Activated naive CD4-positive, alpha-beta T cell treated with anti-CD3 and anti-CD28 coated beads for 36 hours (primary cell): Measurements from ENCODE around the gene SCAMP4. TPM values are rescaled to one million over a fixed set of nuclear protein-coding genes. Genes with fewer than 3 reads are reported as not detected.
"Not testable (repeated sequence)": the region's sequence is repeated elsewhere in the genome, so short reads cannot be mapped to it uniquely, and the experiment has no call there.

Experiments
- CTCF ChIA-PET: fragments of 350-600 bp; sonication (Branson Sonifier 250); formaldehyde crosslinking; loops from one replicate; lab custom pipeline; 2021; ENCODE audit warnings: antibody characterized with exemption; lab: Charles Lee
- DNase-seq: peaks from one replicate; pipeline ENCODE4 v3.0.0-alpha.2; 2020
- H3K27ac Mint-ChIP-seq: one replicate; pipeline ENCODE4 v1.8.0; 2021; ENCODE audit warnings: mild to moderate bottlenecking, mixed read lengths
- H3K27me3 Mint-ChIP-seq: one replicate; pipeline ENCODE4 v1.8.0; 2021; ENCODE audit warnings: low read depth, mixed read lengths
- H3K36me3 Mint-ChIP-seq: one replicate; pipeline ENCODE4 v1.8.0; 2021; ENCODE audit warnings: low read depth, mixed read lengths
- H3K4me1 Mint-ChIP-seq: one replicate; pipeline ENCODE4 v1.8.0; 2021; ENCODE audit warnings: low read depth, mixed read lengths
- H3K4me3 Mint-ChIP-seq: one replicate; pipeline ENCODE4 v1.8.0; 2021; ENCODE audit warnings: mild to moderate bottlenecking, moderate library complexity, mixed read lengths
- H3K9me3 Mint-ChIP-seq: one replicate; pipeline ENCODE4 v1.8.0; 2021; ENCODE audit warnings: mixed read lengths
- intact Hi-C: fragments of 100-400 bp; cut with micrococcal nuclease; formaldehyde crosslinking; loops from one replicate; pipeline ENCODE4 v1.15.1; 2023
- total RNA-seq, 2 experiments: library from RNA; stranded (reverse); gene quantifications; one replicate each; pipeline ENCODE4 v1.2.3, GENCODE V29; 2021

SCAMP4 gene
- total RNA-seq, 2 experiments from 2014 or later: 12.1 to 14.5 TPM

DNA sequence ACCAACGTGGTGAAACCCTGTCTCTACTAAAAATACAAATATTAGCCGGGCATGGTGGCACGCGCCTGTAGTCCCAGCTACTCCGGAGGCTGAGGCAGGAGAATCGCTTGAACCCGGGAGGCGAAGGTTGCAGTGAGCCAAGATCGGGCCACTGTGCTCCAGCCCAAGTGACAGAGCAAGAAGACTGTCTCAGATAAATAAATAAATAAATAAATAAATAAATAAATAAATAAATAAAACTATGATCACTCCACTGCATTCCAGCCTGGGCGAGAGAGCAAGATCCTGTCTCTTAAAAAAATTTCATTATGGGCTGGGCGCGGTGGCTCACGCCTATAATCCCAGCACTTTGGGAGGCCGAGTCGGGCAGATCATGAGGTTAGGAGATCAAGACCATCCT, 18.8 kb upstream of the SCAMP4 start:
- H3K27ac Mint-ChIP-seq, H3K36me3 Mint-ChIP-seq, intact Hi-C loops, DNase-seq, H3K9me3 Mint-ChIP-seq, H3K4me3 Mint-ChIP-seq, H3K27me3 Mint-ChIP-seq: not testable (repeated sequence)
- CTCF ChIA-PET: interaction anchor here (0.7 to 1.1 kb wide), 3 partner anchors 11 to 37 kb away, joined by 3 to 4 read pairs (median 3); no protein-coding TSS in a partner anchor
- H3K4me1 Mint-ChIP-seq: peaks cover 25% of the 10 kb centered on the region

DNA sequence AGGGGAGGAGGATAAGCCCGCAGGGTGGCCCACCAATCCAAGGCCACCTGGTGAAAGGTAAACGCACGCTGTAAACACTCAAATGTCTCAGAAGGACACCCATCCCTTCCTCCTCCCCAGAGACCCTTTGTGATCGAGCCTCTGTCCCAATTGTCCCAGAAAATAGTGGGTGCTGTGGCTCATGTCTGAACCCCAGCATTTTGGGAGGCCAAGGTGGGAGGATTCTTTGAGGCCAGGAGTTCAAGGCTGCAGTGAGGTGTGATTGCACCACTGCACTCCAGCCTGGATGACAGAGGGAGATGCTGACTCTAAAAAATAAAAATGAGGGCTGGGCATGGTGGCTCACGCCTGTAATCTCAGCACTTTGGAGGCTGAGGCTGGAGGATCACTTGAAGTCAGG, 16.8 kb upstream of the SCAMP4 start:
- Mint-ChIP-seq H3K36me3 (peaks cover 5% of the 10 kb centered on the region), H3K9me3 (no peaks in the 10 kb centered on the region), H3K4me3 (no peak overlapping the region), H3K27ac (no peak overlapping the region), H3K27me3 (no peaks in the 10 kb centered on the region), H3K4me1 (peaks cover 9% of the 10 kb centered on the region)
- no peak for DNase-seq
- intact Hi-C loops: no loop called here
- CTCF ChIA-PET: no interaction called here

DNA sequence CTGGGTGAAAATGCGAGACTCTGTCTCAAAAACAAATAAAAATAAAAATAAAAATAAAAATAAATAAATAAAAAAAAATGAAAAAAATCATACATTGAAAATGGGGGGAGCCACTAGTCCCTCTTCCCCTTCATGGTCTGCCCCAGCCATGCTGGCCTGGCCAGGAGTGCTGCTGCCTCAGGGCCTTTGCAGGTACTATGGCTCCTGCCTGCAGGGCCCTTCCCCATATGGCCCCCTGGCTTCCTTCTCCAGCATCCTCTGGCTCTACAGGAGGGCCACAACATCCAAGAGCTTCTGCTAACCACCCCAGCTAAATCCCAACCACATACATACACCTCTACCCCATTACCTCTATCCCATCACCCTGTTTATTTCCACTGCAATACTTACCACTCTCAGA, 15.3 kb upstream of the SCAMP4 start:
- Mint-ChIP-seq H3K9me3 (no peaks in the 10 kb centered on the region), H3K4me3 (no peak overlapping the region), H3K27ac (peak overlapping the region; percentile 38), H3K27me3 (no peaks in the 10 kb centered on the region), H3K36me3 (no peaks in the 10 kb centered on the region), H3K4me1 (peaks cover 5% of the 10 kb centered on the region)
- CTCF ChIA-PET: no interaction called here
- intact Hi-C loops: no loop called here
- DNase-seq: no peak

DNA sequence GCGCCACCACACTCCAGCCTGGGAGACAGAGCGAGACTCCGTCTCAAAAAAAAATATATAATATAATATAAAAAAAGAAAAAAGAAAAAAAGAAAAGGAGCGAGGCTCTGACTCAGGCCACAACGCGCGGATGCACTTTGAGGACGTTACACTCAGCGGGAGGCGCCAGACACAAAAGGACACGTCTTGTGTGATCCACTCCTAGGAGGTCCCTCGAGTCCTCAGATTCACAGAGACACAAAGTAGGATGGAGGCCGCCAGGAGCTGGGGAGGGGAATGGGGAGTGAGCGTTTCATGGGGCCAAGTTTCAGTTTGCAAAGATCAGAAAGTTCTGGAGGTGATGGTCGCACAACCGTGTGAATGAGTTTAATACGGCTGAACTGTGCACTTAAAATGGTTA, 11.4 kb upstream of the SCAMP4 start:
- Mint-ChIP-seq H3K4me3 (no peak overlapping the region), H3K9me3 (no peaks in the 10 kb centered on the region), H3K4me1 (peaks cover 28% of the 10 kb centered on the region), H3K36me3 (no peaks in the 10 kb centered on the region), H3K27me3 (no peaks in the 10 kb centered on the region), H3K27ac (no peak overlapping the region)
- CTCF ChIA-PET: no interaction called here
- intact Hi-C loops: no loop called here
- DNase-seq: no peak

DNA sequence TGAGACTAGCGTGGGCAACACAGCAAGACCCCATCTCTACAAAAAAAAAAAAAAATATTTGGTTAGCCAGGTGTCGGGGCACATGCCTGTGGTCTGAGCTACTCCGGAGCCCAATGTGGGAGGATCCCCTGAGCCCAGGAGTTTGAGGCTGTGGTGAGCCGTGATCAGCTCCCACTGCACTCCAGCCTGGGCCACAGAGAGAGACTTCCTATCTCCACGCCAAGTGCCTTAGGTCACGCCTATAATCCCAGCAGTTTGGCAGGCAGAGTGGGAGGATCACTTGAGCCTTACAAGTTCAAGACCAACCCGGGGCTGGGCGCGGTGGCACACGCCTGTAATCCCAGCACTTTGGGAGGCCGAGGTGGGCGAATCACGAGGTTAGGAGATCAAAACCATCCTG, 8.7 kb upstream of the SCAMP4 start:
- Mint-ChIP-seq H3K36me3 (no peaks in the 10 kb centered on the region), H3K4me1 (peaks cover 28% of the 10 kb centered on the region), H3K9me3 (no peaks in the 10 kb centered on the region), H3K27me3 (no peaks in the 10 kb centered on the region), H3K4me3 (peak overlapping the region; percentile 85), H3K27ac (peak overlapping the region; percentile 95)
- CTCF ChIA-PET: interaction anchor here (0.6 to 1.2 kb wide), 5 partner anchors 13 to 365 kb away, joined by 3 to 4 read pairs (median 3); no protein-coding TSS in a partner anchor
- intact Hi-C loops: loop anchor here (5.0 kb wide), 2 partner anchors 166 to 201 kb away; partner anchors contain the start of genes IZUMO4 and MOB3A
- DNase-seq: no peak

DNA sequence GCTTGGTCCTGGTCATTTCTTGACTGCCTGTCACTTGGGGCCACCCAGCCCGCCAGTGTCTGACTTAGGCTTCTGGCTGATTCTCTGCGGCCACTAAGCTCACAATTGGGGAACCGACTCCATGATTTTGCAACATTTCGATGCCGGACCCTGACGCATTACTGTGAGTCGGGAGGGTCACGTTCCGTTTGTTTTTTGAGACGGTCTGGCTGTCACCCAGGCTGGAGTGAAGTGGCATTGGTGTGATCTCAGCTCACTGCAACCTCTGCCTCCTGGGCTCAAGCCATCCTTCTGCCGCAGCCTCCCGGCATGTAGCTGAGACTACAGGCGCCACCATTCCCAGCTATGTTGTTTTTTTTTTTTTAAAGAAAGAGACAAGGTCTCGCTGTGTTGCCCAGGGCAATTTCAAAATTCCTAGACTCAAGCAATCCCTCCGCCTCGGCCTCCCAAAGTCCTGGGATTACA, 3.2 kb upstream of the SCAMP4 start:
- intact Hi-C loops: no loop called here

DNA sequence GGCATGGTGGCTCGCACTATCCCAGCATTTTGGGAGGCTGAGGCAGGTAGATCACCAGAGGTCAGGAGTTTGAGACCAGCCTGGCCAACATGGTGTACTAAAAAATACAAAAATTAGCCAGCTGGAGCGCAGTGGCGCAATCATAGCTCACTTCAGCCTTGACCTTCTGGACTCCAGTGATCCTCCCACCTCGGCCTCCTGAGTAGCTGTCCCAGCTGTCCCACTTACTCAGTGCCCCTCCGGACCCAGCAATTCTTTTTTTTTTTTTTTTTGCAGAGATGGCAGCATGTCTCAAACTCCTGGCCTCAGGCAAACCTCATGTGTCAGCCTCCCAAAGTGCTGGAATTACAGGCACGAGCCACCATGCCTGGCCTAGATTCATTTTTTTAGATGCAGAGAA, 2.3 kb upstream of the SCAMP4 start:
- Mint-ChIP-seq H3K9me3 (no peaks in the 10 kb centered on the region), H3K27me3 (no peaks in the 10 kb centered on the region), H3K4me1 (peaks cover 29% of the 10 kb centered on the region), H3K27ac (peak overlapping the region; percentile 83), H3K36me3 (peaks cover 1% of the 10 kb centered on the region), H3K4me3 (no peak overlapping the region)
- no peak for DNase-seq
- intact Hi-C loops: no loop called here
- CTCF ChIA-PET: interaction anchor here (0.7 to 1.8 kb wide), 4 partner anchors 8 to 38 kb away, joined by 5 to 6 read pairs (median 6); no protein-coding TSS in a partner anchor

More for the DNA sequence above, 3.2 kb upstream of the SCAMP4 start:
- no peaks in the 10 kb centered on the region for H3K27me3 Mint-ChIP-seq
- peaks cover 1% of the 10 kb centered on the region for H3K36me3 Mint-ChIP-seq
- no peak overlapping the region for H3K27ac Mint-ChIP-seq
- no peak for DNase-seq
- no peaks in the 10 kb centered on the region for H3K9me3 Mint-ChIP-seq
- CTCF ChIA-PET: interaction anchor here (0.6 to 1.8 kb wide), 3 partner anchors 18 to 36 kb away, joined by 3 to 5 read pairs (median 4); no protein-coding TSS in a partner anchor
- peaks cover 36% of the 10 kb centered on the region for H3K4me1 Mint-ChIP-seq
- no peak overlapping the region for H3K4me3 Mint-ChIP-seq

DNA sequence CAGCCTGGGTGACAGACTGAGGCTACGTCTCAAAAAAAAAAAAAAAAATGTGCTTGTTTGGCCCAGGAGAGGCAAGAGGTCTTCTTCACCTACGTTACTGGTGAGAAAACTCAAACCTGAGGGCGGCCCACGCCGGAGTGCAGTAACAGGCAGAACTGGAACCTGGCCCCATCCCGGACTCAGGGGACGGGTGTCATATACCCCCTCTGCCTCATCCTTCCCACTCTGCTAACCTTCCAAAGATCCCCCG, 414 bp upstream of the SCAMP4 start:
- H3K36me3 Mint-ChIP-seq: peaks cover 1% of the 10 kb centered on the region
- CTCF ChIA-PET: no interaction called here
- peaks cover 42% of the 10 kb centered on the region for H3K4me1 Mint-ChIP-seq
- no peaks in the 10 kb centered on the region for H3K27me3 Mint-ChIP-seq
- peak overlapping the region; percentile 79 for H3K4me3 Mint-ChIP-seq
- H3K27ac Mint-ChIP-seq: peak overlapping the region; percentile 89
- no peaks in the 10 kb centered on the region for H3K9me3 Mint-ChIP-seq
- DNase-seq: no peak
- intact Hi-C loops: loop anchor here (1.0 to 5.0 kb wide), 8 partner anchors 7 to 332 kb away; partner anchors contain the start of genes BTBD2, PLEKHJ1 and SF3A2

DNA sequence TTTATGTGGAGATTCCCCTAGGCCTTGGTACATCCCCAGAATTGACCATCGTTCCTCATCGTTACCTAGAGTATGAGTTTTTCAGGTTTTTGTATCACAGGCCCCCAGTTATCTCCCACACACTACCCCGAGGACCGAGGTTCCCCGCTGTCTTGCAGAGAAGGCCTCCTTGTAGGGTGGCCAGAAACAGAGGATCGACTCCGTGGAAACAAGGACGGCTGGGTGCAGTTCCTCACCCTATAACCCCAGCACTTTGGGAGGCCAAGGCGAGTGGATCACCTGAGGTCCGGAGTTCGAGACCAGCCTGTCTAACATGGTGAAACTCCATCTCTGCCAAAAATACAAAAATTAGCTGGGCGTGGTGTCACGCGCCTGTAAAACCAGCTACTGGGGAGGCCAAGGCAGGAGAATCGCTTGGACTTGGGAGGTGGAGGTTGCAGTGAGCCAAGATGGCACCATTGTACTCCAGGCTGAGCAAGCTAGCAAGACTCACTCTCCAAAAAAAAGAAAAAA, 720 bp downstream of the SCAMP4 start:
- Mint-ChIP-seq H3K4me3 (peak overlapping the region; percentile 89), H3K36me3 (peaks cover 1% of the 10 kb centered on the region), H3K9me3 (no peaks in the 10 kb centered on the region), H3K4me1 (peaks cover 47% of the 10 kb centered on the region), H3K27me3 (no peaks in the 10 kb centered on the region), H3K27ac (peak overlapping the region; percentile 70)
- CTCF ChIA-PET: no interaction called here
- no peak for DNase-seq
- intact Hi-C loops: loop anchor here (1.0 to 5.0 kb wide), 8 partner anchors 9 to 331 kb away; partner anchors contain the start of genes BTBD2, PLEKHJ1 and SF3A2

DNA sequence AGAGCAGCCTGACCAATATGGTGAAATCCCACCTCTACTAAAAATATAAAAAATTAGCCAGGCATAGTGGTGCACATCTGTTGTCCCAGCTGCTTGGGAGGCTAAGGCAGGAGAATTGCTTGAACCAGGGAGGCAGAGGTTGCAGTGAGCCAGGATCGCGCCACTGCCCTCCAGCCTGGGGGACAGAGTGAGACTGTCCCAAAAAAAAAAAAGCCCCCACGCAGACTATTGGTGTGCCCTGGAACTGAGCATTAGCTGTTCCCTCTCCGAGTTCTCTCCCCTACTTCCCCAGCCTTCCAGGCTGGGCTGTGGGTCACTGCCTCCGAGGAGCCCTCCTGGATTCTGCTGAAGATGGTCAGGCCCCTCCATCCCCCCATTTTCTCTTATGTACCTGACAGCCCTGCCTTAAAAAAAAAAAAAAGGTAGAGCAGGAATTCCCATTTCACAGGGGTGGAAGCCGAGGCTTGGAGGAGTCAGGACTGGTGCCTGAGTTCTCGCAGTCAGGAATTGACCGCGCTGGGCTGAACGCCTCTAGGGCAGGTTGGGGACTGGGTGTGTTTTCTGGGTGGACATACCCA, 1.9 kb downstream of the SCAMP4 start:
- Mint-ChIP-seq H3K27me3 (no peaks in the 10 kb centered on the region), H3K27ac (no peak overlapping the region), H3K4me1 (peaks cover 47% of the 10 kb centered on the region), H3K4me3 (no peak overlapping the region), H3K36me3 (peaks cover 1% of the 10 kb centered on the region), H3K9me3 (no peaks in the 10 kb centered on the region)
- DNase-seq: no peak
- CTCF ChIA-PET: no interaction called here
- intact Hi-C loops: loop anchor here (5.0 kb wide), 1 partner anchor 110 kb away; the partner anchor contains the start of gene BTBD2

DNA sequence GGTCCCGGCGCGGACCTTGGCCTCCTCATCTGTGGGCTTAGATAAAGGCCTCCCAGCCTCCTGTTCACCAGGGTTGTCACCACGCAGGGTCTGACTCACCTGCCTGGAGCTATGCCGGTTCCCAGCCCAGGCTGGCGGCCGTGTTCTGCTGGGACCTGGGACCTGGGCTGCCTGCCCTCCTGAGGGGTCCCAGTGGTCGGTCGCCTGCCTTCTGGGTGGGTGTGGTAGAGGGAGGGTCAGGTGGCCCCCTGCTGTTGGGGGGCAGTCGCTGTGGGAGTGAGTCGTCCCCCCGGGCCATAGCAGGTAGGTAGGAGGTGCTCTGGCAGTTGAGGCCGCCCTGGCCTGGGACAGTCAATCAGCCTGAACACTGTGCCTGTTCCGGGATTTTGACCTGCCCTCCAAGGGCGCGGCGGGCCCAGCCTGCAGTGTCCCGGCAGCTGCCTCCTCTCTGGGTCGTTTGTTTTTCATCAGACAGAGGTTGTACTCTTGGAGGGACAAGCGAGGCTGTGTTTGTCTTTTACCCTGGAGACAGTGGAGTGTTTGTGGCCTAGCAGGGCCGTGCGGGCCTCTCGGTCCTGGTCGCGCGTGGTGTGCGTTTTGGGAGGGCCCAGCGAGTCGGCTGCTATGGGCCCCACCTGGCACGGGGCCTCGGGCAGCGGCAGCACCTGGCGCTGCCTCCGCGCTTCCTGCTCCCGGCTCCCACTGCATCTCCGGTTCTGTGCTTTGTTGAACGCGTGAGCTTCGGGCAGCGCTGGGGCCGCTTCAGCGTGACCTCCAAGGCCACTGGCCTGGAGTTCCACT, 2.6 kb downstream of the SCAMP4 start:
- no peaks in the 10 kb centered on the region for H3K27me3 Mint-ChIP-seq
- CTCF ChIA-PET: no interaction called here
- no peaks in the 10 kb centered on the region for H3K9me3 Mint-ChIP-seq
- DNase-seq: no peak
- no peak overlapping the region for H3K4me3 Mint-ChIP-seq
- H3K36me3 Mint-ChIP-seq: peaks cover 1% of the 10 kb centered on the region
- no peak overlapping the region for H3K27ac Mint-ChIP-seq
- H3K4me1 Mint-ChIP-seq: peaks cover 45% of the 10 kb centered on the region
- intact Hi-C loops: loop anchor here (5.0 kb wide), 1 partner anchor 110 kb away; the partner anchor contains the start of gene BTBD2

DNA sequence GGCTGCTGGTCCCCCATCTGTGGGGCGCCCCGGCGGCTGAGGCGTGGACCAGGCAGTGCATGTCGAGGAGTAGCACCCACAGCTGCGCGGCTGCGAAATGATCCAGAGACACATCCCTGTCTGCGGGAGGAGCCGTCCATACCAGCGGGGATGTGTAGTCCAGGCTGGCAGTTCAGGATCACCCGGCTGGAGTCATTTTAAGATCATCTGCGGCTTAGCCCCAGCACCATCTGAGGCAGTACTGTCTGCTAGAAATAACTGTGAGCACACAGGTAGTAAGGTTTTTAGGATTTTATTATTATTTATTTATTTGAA, 3.1 kb downstream of the SCAMP4 start:
- no peak for DNase-seq
- no peaks in the 10 kb centered on the region for H3K9me3 Mint-ChIP-seq
- no peak overlapping the region for H3K4me3 Mint-ChIP-seq
- peaks cover 1% of the 10 kb centered on the region for H3K36me3 Mint-ChIP-seq
- H3K27ac Mint-ChIP-seq: no peak overlapping the region
- H3K27me3 Mint-ChIP-seq: no peaks in the 10 kb centered on the region
- H3K4me1 Mint-ChIP-seq: peaks cover 40% of the 10 kb centered on the region
- CTCF ChIA-PET: interaction anchor here (0.9 kb wide), 1 partner anchor 21 kb away, joined by 3 read pairs; no protein-coding TSS in a partner anchor
- intact Hi-C loops: loop anchor here (5.0 kb wide), 1 partner anchor 109 kb away; the partner anchor contains the start of gene BTBD2
